ENCODE data around the gene RENBP.
A peak's percentile ranks its signal among the peaks of the same experiment; 100 is the strongest.

DNA sequence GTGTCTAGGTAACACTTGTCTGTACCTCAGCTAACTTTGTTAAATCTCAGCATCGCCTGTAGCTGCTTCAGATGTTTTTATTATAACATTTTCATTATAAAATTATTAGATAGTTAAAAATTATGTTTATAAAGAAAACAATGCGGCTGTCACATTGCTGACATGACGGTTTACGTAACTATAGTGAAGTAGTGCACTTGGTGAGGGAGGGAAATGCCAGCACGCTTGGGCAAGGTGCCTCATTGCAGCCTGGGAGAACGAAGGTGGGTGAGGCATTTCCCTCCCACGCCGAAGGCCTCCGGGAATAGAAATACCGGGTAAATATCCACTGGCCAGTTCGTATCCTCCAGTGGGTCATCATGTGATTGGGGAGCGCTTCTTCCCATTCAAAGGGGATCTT is 44.0 kb upstream of the RENBP start:
- TF ChIP-seq, protein P1, sequence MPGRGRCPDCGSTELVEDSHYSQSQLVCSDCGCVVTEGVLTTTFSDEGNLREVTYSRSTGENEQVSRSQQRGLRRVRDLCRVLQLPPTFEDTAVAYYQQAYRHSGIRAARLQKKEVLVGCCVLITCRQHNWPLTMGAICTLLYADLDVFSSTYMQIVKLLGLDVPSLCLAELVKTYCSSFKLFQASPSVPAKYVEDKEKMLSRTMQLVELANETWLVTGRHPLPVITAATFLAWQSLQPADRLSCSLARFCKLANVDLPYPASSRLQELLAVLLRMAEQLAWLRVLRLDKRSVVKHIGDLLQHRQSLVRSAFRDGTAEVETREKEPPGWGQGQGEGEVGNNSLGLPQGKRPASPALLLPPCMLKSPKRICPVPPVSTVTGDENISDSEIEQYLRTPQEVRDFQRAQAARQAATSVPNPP (CRISPR knock-in tag; IDR thresholded peaks at IDR 0.05), result no peak
- TF ChIP-seq ZNF430 (CRISPR knock-in tag; IDR thresholded peaks at IDR 0.05) (no peak), SNRNP70 (IDR thresholded peaks at IDR 0.05; ENCODE audit: low read depth, low read length) (no peak), MAFK (conservative IDR thresholded peaks at IDR 0.05 in 1 of 2, IDR thresholded peaks at IDR 0.05 in 1 of 2; ENCODE audit: low read length in 2 of 2) (peak; percentile 65 to 76), NFIC (IDR thresholded peaks at IDR 0.05; ENCODE audit: low read length) (no peak)
- TF ChIP-seq, protein P2, sequence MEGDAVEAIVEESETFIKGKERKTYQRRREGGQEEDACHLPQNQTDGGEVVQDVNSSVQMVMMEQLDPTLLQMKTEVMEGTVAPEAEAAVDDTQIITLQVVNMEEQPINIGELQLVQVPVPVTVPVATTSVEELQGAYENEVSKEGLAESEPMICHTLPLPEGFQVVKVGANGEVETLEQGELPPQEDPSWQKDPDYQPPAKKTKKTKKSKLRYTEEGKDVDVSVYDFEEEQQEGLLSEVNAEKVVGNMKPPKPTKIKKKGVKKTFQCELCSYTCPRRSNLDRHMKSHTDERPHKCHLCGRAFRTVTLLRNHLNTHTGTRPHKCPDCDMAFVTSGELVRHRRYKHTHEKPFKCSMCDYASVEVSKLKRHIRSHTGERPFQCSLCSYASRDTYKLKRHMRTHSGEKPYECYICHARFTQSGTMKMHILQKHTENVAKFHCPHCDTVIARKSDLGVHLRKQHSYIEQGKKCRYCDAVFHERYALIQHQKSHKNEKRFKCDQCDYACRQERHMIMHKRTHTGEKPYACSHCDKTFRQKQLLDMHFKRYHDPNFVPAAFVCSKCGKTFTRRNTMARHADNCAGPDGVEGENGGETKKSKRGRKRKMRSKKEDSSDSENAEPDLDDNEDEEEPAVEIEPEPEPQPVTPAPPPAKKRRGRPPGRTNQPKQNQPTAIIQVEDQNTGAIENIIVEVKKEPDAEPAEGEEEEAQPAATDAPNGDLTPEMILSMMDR (CRISPR knock-in tag; IDR thresholded peaks at IDR 0.05), result no peak

Data from HepG2 (cell line).